HG03565 (cell line): Measurements from ENCODE around the gene KRTDAP.

Source experiments
- ATAC-seq: cut with Tn5 transposase; IDR thresholded peaks from one replicate; pipeline ENCODE4 v1.9.1; 2021; ENCODE audit warnings: mild to moderate bottlenecking, moderate library complexity; ENCODE audit not compliant: unreplicated experiment

Gene KRTDAP

GRCh38 chr19:35457173-35457572, 33.1 kb downstream of the KRTDAP start:
- ATAC-seq, result no peak

DNA sequence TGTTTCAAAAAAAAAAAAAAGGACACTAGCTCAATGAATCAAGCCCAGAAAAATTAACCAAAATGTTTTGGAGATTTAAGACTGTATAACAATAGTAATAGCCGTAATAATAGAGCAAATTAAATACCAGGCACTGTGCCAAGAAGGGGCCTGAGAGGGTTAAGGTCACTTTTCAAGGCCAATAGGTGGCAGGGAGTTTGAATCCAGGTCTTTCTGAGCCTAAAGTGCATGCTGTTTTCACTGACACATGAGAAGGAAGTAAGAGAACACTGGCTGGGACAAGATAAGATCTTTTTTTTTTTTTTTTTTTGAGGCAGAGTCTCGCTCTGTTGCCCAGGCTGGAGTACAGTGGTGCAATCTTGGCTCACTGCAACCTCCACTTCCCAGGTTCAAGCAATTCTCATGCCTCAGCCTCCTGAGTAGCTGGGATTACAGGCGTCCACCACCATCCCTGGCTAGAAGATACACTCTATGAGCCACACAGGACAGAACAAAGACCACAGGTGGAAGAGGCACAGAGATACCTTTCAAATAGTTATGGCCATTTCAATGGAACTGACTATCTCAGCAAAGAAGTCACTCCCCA, 34.6 kb downstream of the KRTDAP start:
- no peak for ATAC-seq

DNA sequence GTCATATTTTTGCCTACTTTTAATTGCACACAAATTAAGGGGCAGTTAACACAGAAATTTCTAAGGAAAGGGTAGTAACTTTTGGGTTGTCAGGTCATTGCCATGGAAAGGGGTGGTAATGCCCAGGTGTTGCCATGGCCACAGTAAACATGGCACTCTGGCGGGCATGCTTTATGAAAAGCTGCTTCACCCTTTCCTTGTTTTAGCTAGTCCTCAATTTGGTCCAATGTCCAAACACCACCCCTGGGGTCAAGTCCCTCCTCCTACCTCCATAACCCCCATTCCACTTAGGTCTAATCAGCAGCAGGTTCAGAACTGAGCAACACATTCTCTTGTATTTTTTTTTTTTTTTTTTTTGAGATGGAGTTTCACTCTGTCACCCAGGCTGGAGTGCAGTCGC, 35.6 kb downstream of the KRTDAP start:
- ATAC-seq, result no peak

DNA sequence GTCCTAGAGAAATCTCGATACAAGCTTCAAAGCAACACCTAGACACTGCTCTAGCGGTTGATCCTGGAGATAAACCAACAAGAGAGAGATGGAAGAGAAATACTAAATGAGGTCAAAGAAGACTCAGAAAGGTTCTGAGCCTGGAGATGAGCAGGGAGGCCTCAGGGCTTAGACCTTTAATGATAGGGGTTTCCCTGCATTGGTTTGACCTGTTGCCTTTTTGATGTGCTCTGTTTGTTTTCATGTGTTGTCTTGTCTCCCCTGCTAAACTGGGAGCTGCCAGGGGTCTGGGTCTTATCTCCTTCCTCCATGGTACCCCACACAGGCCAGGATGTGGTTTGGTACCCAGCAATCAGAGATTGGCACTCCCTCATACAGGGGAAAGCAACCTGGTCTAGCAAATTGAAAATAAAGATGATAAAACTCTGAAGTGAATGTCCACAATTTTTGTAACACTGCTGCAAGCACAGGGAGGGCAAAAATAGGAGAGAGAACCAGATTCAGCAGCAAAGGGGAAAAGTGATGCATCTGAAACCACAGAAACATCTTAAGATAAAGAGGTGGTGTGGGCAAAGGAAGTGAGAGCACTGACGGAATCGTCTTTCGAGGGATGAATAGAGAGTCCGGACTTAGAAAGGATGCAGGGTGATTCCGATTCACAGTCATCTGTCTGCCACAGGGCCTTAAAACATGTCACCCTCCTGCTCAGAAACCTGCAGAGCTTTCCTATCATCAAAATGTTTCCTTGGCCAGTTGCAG, 38.7 kb downstream of the KRTDAP start:
- ATAC-seq, result no peak

- no peak for ATAC-seq
Measured at GRCh38 chr19:35449359-35450043, 40.8 kb downstream of the KRTDAP start.

GRCh38 chr19:35447606-35448469, 42.4 kb downstream of the KRTDAP start, which contains the start of gene FFAR2:
Gene FFAR2 (plus strand): TSS chr19:35448257. CDS start chr19:35449715, 1,458 bp downstream.
- ATAC-seq, result no peak

DNA sequence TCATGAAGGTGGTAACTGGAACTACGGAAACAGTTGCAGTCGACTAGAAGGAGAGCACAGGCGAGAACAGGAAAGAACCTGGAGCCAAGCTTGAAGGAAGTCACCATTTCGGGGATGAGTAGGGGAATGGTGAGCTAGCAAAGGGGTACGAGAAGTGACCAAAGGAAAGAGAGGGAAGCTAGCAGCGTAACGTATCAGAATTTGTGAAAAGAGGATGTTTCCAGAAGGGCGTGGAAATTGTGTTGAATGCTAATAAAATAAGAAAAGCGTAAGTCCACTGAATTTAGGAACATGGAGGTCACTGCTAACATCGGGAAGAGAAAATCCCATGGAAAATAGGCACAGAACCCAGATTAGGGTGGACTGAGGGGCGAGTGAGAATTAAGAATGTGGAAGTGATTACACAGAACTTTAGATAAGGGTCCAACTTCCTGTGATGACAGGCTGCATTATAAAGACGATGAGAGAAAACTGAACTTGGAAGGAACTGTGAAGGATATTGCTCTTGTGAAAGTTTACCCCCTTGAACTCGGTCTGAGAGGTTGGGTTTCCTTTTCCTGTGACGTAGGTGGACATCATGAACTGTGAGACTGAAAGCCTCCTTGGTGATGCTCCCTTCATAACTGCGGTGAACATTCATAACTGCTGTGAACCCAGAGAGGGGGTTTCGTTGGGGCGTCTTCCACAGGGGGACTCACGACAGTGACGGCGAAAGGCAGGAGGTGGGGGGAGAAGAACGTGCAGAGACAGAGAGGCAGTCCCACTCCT, 44.3 kb downstream of the KRTDAP start:
- no peak for ATAC-seq

- ATAC-seq, result no peak
Measured at GRCh38 chr19:35444735-35445134, 45.5 kb downstream of the KRTDAP start.

GRCh38 chr19:35442091-35442490, 48.2 kb downstream of the KRTDAP start:
- ATAC-seq, result no peak

- no peak for ATAC-seq
Measured at GRCh38 chr19:35439921-35440320, 50.3 kb downstream of the KRTDAP start.

DNA sequence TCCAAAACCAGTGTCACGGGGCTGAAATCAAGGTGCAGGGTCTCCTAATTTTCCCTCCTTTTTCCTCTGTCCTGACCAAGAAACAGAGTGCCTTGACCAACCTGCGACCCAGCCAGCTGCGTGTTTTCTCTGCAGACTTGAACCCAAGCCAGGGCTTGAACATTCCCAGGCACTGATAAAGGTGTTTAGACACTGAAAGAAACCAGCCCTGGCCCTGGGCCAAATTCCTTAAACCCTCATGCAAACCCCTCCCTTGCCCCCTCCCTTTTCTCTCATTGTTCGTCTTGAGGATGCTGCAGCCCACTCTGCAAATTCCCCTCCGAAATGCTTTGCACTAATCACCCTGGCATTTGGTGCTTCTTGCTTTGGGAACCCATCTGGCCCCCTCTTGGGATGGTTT, 51.7 kb downstream of the KRTDAP start:
- no peak for ATAC-seq

DNA sequence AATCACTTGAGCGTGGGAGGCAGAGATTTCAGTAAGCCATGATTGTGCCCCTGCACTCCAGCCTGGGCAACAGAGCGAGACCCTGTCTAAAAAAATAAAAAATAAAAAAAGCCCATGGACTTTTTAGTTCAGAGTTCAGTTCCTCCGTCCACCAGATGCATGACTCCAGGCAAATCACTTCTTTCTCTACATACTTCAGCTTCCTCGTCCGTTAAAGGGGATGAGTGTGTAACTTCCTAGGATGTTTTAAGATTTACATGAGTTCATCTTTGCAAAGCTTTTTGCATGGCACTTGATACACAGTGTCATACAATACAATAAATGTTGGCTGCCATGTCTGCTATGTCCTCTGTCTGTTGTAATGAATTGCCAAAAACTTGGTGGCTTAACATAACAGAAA, 52.2 kb downstream of the KRTDAP start:
- ATAC-seq, result no peak

- no peak for ATAC-seq
Measured at GRCh38 chr19:35437406-35437951, 52.8 kb downstream of the KRTDAP start.
